ENCODE results near the gene ABCC11.

The ABCC11 gene

DNA sequence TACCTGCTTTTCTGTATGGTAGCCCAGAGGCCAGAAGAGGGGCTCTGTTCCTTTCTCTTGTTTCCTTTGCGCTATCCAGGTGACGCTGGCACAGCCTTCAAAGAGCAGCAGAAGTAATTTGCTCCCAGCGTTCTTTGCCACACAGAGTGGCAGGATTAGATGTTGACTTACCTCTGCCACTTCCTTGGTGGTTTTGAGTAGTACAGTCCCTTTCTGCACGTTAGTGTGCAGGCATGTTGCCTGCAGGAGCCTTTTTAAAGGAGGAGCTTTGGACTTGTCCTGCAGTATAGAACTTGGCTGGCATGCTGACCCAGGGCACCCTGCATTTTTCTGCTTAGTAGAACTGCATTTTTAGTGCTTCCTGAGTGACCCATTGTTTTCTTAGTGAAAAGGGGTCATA lies at the start of gene ABCC11:
Gene ABCC11, minus strand, starts transcription at position 229 of the 400 bp plus-strand sequence. CDS start 15,618 bp downstream, outside the sequence.
- no peak within 1 kb of the TSS for H3K4me3 ChIP-seq (ENCODE audit: low read length)

DNA sequence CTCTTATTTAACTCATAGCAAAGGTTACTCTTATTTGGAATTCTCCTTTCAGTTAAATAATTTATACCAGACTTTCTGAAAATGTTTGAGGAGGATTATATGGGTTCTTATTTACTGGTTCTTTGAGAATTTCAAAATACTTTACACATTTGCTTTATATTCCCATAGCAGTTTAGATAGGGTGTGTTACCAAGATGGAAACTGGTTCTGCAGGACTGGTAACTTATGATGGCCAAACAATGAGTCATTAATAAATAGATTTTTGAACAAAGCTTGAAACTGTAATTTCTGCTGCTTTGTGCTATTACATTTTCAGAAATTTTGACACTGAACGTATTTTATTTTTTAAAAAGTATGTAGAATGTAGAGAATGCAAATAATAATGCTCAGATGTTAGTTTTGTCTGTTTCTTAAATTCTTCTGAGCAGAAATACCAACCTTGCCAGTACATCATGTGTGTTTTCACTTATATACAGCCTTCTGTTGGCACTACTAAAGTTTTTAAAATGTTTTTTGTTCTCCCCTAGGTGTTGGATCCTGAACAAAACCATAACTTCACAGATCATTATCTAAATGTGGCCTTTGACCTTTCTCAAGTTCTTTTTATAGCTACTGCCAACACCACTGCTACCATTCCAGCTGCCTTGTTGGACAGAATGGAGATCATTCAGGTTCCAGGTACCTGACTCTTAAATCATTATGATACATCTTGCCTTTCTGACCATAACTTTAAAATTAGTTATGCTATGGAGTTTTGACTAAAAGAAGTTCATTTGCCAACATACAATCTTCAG lies 48.3 kb upstream of the ABCC11 start:
- no peaks in the 10 kb centered on the region for H3K27me3 ChIP-seq (ENCODE audit: low read depth, low read length)
- H2AFZ ChIP-seq (ENCODE audit: low read depth, low read length), result no peak overlapping the region
- H3K4me2 ChIP-seq (ENCODE audit: low read length), result no peak overlapping the region
- H4K20me1 ChIP-seq (ENCODE audit: insufficient read depth, low read length), result no peaks in the 10 kb centered on the region
- H3K9me3 ChIP-seq (ENCODE audit: insufficient read depth, low read length), result no peaks in the 10 kb centered on the region
- H3K36me3 ChIP-seq (replicated peaks; ENCODE audit: low read depth, low read length), result peaks cover 19% of the 10 kb centered on the region
- no peak overlapping the region for H3K4me3 ChIP-seq (ENCODE audit: low read length)
- no peaks in the 10 kb centered on the region for H3K79me2 ChIP-seq (ENCODE audit: low read length)
- no peaks in the 10 kb centered on the region for H3K4me1 ChIP-seq (ENCODE audit: low read length)
- no peak overlapping the region for H3K9ac ChIP-seq (ENCODE audit: low read length)
- TF ChIP-seq, protein P1, sequence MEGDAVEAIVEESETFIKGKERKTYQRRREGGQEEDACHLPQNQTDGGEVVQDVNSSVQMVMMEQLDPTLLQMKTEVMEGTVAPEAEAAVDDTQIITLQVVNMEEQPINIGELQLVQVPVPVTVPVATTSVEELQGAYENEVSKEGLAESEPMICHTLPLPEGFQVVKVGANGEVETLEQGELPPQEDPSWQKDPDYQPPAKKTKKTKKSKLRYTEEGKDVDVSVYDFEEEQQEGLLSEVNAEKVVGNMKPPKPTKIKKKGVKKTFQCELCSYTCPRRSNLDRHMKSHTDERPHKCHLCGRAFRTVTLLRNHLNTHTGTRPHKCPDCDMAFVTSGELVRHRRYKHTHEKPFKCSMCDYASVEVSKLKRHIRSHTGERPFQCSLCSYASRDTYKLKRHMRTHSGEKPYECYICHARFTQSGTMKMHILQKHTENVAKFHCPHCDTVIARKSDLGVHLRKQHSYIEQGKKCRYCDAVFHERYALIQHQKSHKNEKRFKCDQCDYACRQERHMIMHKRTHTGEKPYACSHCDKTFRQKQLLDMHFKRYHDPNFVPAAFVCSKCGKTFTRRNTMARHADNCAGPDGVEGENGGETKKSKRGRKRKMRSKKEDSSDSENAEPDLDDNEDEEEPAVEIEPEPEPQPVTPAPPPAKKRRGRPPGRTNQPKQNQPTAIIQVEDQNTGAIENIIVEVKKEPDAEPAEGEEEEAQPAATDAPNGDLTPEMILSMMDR (IDR thresholded peaks at IDR 0.05; ENCODE audit: low read depth, low read length), result no peak
- TF ChIP-seq EZH2phosphoT487 (IDR thresholded peaks at IDR 0.05; ENCODE audit: low read depth), result no peak
- H3K27ac ChIP-seq (ENCODE audit: low read length), result no peak overlapping the region

More for the DNA sequence above, at the start of gene ABCC11:
- TF ChIP-seq EZH2phosphoT487 (IDR thresholded peaks at IDR 0.05; ENCODE audit: low read depth), result no peak
- TF ChIP-seq, protein P1 (IDR thresholded peaks at IDR 0.05; ENCODE audit: low read depth, low read length), result no peak
- Histone ChIP-seq H3K9ac (ENCODE audit: low read length) (no peak within 1 kb of the TSS), H3K79me2 (ENCODE audit: low read length) (peaks cover 70% of the 10 kb centered on the region), H3K27me3 (ENCODE audit: low read depth, low read length) (no peaks in the 10 kb centered on the region), H3K36me3 (replicated peaks; ENCODE audit: low read depth, low read length) (no peaks in the 10 kb centered on the region), H3K9me3 (ENCODE audit: insufficient read depth, low read length) (no peaks in the 10 kb centered on the region), H3K27ac (ENCODE audit: low read length) (no peak within 1 kb of the TSS), H2AFZ (ENCODE audit: low read depth, low read length) (no peak within 1 kb of the TSS), H4K20me1 (ENCODE audit: insufficient read depth, low read length) (peaks cover 30% of the 10 kb centered on the region), H3K4me2 (ENCODE audit: low read length) (no peak within 1 kb of the TSS), H3K4me1 (ENCODE audit: low read length) (peaks cover 13% of the 10 kb centered on the region)

DNA sequence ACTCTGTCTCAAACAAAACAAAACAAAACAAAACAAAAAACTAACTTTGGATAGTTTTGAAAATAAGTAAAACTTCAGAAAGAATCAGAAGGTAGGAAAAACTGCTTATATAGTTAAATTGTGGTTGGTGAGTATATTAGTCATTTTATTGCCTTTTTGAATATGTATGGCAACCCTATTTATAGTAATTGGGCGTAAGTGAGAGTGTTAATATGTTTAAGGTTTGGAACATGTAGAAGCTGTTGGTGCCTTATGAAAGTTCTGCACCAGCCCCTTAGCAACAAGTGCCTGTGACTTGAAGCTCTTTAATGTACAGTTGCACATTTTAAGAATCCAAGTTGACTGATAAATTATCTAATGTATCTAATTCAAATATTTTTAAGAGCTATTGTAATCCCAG lies 47.4 kb upstream of the ABCC11 start:
- peaks cover 18% of the 10 kb centered on the region for H3K36me3 ChIP-seq (replicated peaks; ENCODE audit: low read depth, low read length)
- H3K4me1 ChIP-seq (ENCODE audit: low read length), result no peaks in the 10 kb centered on the region
- H3K27me3 ChIP-seq (ENCODE audit: low read depth, low read length), result no peaks in the 10 kb centered on the region
- H4K20me1 ChIP-seq (ENCODE audit: insufficient read depth, low read length), result no peaks in the 10 kb centered on the region
- no peaks in the 10 kb centered on the region for H3K79me2 ChIP-seq (ENCODE audit: low read length)
- no peaks in the 10 kb centered on the region for H3K9me3 ChIP-seq (ENCODE audit: insufficient read depth, low read length)
- no peak overlapping the region for H3K4me3 ChIP-seq (ENCODE audit: low read length)
- TF ChIP-seq, protein P1 (IDR thresholded peaks at IDR 0.05; ENCODE audit: low read depth, low read length), result no peak
- no peak for TF ChIP-seq EZH2phosphoT487 (IDR thresholded peaks at IDR 0.05; ENCODE audit: low read depth)
- no peak overlapping the region for H3K27ac ChIP-seq (ENCODE audit: low read length)
- H2AFZ ChIP-seq (ENCODE audit: low read depth, low read length), result no peak overlapping the region
- no peak overlapping the region for H3K4me2 ChIP-seq (ENCODE audit: low read length)
- no peak overlapping the region for H3K9ac ChIP-seq (ENCODE audit: low read length)

DNA sequence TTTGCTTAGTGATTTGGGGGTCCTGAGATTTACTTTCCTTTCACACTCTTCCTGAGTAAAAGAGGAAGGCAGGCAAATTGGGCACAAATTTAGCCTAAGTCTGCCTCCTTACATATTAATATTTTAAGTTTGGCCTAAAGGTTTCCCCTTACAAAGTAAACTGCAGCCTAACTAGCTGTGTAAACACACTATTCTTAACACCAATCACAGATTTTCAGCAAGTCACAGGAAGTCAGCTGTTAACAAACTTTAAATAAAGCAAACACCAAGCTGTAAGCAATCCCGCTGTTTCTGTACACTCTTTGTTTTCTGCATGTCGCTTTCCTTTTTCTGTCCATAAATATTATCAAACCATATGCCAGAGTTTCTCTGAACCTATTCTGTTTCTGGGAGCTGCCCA lies 45.1 kb upstream of the ABCC11 start:
- Histone ChIP-seq H3K4me1 (ENCODE audit: low read length) (no peaks in the 10 kb centered on the region), H3K27ac (ENCODE audit: low read length) (no peak overlapping the region), H3K4me3 (ENCODE audit: low read length) (no peak overlapping the region), H3K79me2 (ENCODE audit: low read length) (no peaks in the 10 kb centered on the region), H3K4me2 (ENCODE audit: low read length) (no peak overlapping the region), H3K36me3 (replicated peaks; ENCODE audit: low read depth, low read length) (peaks cover 19% of the 10 kb centered on the region), H3K9ac (ENCODE audit: low read length) (no peak overlapping the region), H3K27me3 (ENCODE audit: low read depth, low read length) (no peaks in the 10 kb centered on the region), H2AFZ (ENCODE audit: low read depth, low read length) (no peak overlapping the region), H4K20me1 (ENCODE audit: insufficient read depth, low read length) (no peaks in the 10 kb centered on the region), H3K9me3 (ENCODE audit: insufficient read depth, low read length) (peaks cover under 1% of the 10 kb centered on the region; the same call in 1 of the 2 replicates)
- no peak for TF ChIP-seq EZH2phosphoT487 (IDR thresholded peaks at IDR 0.05; ENCODE audit: low read depth)
- TF ChIP-seq, protein P1 (IDR thresholded peaks at IDR 0.05; ENCODE audit: low read depth, low read length), result no peak

Measured in OCI-LY3 (cell line).